ENCODE data around the gene SCAF4.

The SCAF4 gene

DNA sequence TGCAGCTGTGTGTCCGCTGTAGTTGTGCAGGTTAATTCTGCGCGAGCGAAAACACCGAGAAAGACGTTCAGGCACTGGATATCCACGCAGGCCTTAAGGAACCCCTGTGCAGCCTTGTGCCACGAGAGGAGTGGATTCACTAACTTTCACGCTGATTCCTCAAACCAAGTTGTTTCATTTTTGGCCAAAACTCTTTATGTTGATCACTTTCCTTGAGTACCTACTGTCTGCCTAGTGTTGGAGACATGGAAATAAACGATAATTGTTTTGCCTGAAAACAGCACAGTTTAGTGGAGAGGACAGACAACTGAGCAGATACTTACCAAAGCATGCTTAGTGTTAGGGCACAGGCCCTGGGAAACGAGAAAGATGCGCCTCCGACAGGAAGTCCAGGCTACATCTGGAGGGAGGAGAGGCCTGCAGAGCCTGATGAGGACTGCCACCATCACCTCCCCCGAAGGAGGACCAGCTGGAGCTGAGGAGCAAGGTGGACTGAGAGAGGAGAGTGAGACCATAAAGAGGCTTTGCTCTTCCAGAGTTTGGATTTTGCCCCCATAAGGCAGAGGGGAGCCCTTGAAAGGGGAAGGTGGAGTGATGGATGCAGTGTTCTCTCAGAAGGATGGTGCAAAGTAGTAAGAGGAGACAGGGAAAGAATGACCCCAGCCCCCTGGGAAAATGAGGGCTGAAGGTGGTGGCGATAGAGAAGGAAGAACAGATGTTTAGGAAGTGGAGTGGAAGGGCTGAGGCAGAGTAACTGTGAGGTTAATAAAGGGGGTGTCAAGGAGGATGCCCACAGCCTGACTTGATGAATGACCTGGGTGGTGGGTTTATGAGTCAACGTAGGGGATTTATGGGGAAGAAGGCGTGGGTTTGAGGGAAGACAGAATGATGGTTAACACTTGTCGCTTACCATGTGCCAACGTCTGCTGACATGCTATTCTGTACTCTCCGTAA, 956 bp upstream of the SCAF4 start:
- Histone ChIP-seq H3K4me3 (ENCODE audit: low read depth in 1 of 2, low read length in 2 of 2) (peak overlapping the region; percentile 54 to 77), H3K36me3 (ENCODE audit: insufficient read depth, low read length) (no peaks in the 10 kb centered on the region; the same call in 1 of the 2 replicates), H3K4me1 (ENCODE audit: insufficient read depth, low read length) (peaks cover 42% of the 10 kb centered on the region), H3K9me3 (ENCODE audit: insufficient read depth, low read length, severe bottlenecking) (no peaks in the 10 kb centered on the region), H3K4me2 (ENCODE audit: insufficient read depth, low read length) (peak overlapping the region; percentile 83), H2AFZ (ENCODE audit: low read depth, low read length) (peak overlapping the region; percentile 83), H3K27ac (ENCODE audit: low read length) (peak overlapping the region; percentile 91), H3K9ac (ENCODE audit: low read depth, low read length) (peak overlapping the region; percentile 85), H3K27me3 (ENCODE audit: insufficient read depth, low read length, poor library complexity) (no peaks in the 10 kb centered on the region), H4K20me1 (ENCODE audit: insufficient read depth, low read length) (peaks cover 34% of the 10 kb centered on the region), H3K79me2 (ENCODE audit: insufficient read depth, low read length) (peaks cover 54% of the 10 kb centered on the region)
- DNase-seq (peak; percentile 57), ATAC-seq (ENCODE audit: insufficient read depth, low read depth) (peak; percentile 29)
- TF ChIP-seq EZH2 (IDR thresholded peaks at IDR 0.05; ENCODE audit: borderline replicate concordance, low read depth, low read length, severe bottlenecking) (no peak), CTCF (IDR thresholded peaks at IDR 0.05; ENCODE audit: borderline replicate concordance, extremely low read depth, low read length, poor library complexity, severe bottlenecking) (no peak)

GRCh38 chr21:31731056-31731856, 662 bp downstream of the SCAF4 start:
- no peak for TF ChIP-seq EZH2 (IDR thresholded peaks at IDR 0.05; ENCODE audit: borderline replicate concordance, low read depth, low read length, severe bottlenecking)
- no peak for TF ChIP-seq CTCF (IDR thresholded peaks at IDR 0.05; ENCODE audit: borderline replicate concordance, extremely low read depth, low read length, poor library complexity, severe bottlenecking)
- H3K4me3 ChIP-seq (ENCODE audit: low read depth in 1 of 2, low read length in 2 of 2) = peak overlapping the region; percentile 46 to 77
- H3K36me3 ChIP-seq (ENCODE audit: insufficient read depth, low read length) = peaks cover 9% of the 10 kb centered on the region; the same call in 1 of the 2 replicates
- H3K79me2 ChIP-seq (ENCODE audit: insufficient read depth, low read length) = peaks cover 71% of the 10 kb centered on the region
- H3K4me1 ChIP-seq (ENCODE audit: insufficient read depth, low read length) = peaks cover 56% of the 10 kb centered on the region
- H3K9me3 ChIP-seq (ENCODE audit: insufficient read depth, low read length, severe bottlenecking) = no peaks in the 10 kb centered on the region
- ATAC-seq (ENCODE audit: insufficient read depth, low read depth) (peak; percentile 53), DNase-seq (peak; percentile 60)
- H3K27me3 ChIP-seq (ENCODE audit: insufficient read depth, low read length, poor library complexity) = no peaks in the 10 kb centered on the region
- H3K9ac ChIP-seq (ENCODE audit: low read depth, low read length) = peak overlapping the region; percentile 85
- H3K27ac ChIP-seq (ENCODE audit: low read length) = peak overlapping the region; percentile 87
- H2AFZ ChIP-seq (ENCODE audit: low read depth, low read length) = peak overlapping the region; percentile 76
- peaks cover 49% of the 10 kb centered on the region for H4K20me1 ChIP-seq (ENCODE audit: insufficient read depth, low read length)
- peak overlapping the region; percentile 73 for H3K4me2 ChIP-seq (ENCODE audit: insufficient read depth, low read length)

- peaks cover 57% of the 10 kb centered on the region for H3K4me1 ChIP-seq (ENCODE audit: insufficient read depth, low read length)
- H3K36me3 ChIP-seq (ENCODE audit: insufficient read depth, low read length) = peaks cover 10% of the 10 kb centered on the region; the same call in 1 of the 2 replicates
- no peak overlapping the region for H2AFZ ChIP-seq (ENCODE audit: low read depth, low read length)
- H3K27me3 ChIP-seq (ENCODE audit: insufficient read depth, low read length, poor library complexity) = no peaks in the 10 kb centered on the region
- ATAC-seq (ENCODE audit: insufficient read depth, low read depth) (no peak), DNase-seq (peak; percentile 17)
- peak overlapping the region; percentile 73 for H3K4me2 ChIP-seq (ENCODE audit: insufficient read depth, low read length)
- no peaks in the 10 kb centered on the region for H3K9me3 ChIP-seq (ENCODE audit: insufficient read depth, low read length, severe bottlenecking)
- peaks cover 51% of the 10 kb centered on the region for H4K20me1 ChIP-seq (ENCODE audit: insufficient read depth, low read length)
- peak overlapping the region; percentile 85 for H3K9ac ChIP-seq (ENCODE audit: low read depth, low read length)
- H3K27ac ChIP-seq (ENCODE audit: low read length) = peak overlapping the region; percentile 87
- peak overlapping the region; percentile 46 to 77 for H3K4me3 ChIP-seq (ENCODE audit: low read depth in 1 of 2, low read length in 2 of 2)
- H3K79me2 ChIP-seq (ENCODE audit: insufficient read depth, low read length) = peaks cover 76% of the 10 kb centered on the region
- TF ChIP-seq CTCF (IDR thresholded peaks at IDR 0.05; ENCODE audit: borderline replicate concordance, extremely low read depth, low read length, poor library complexity, severe bottlenecking) (no peak), EZH2 (IDR thresholded peaks at IDR 0.05; ENCODE audit: borderline replicate concordance, low read depth, low read length, severe bottlenecking) (no peak)
Observed at GRCh38 chr21:31730712-31731055, 1.2 kb downstream of the SCAF4 start.
